Ascending aorta (tissue), 2 donors: ENCODE data around the gene TMEM17. TPM values are rescaled to one million over a fixed set of nuclear protein-coding genes. Genes with fewer than 3 reads are reported as not detected.

Experiments
- DNase-seq, 2 donors: peaks; one replicate each; pipeline ENCODE4 v3.0.0-alpha.2; 2019; ENCODE audit warnings: low spot score in 2 of 2
- H3K27ac ChIP-seq, 2 donors: fragments of 200-600 bp; sonication (generic); one replicate each; pipeline ENCODE4 v1.5.1; 2016 to 2017; ENCODE audit warnings: mild to moderate bottlenecking in 1 of 2
- H3K27me3 ChIP-seq: fragments of 200-600 bp; sonication (generic); one replicate; pipeline ENCODE4 v1.5.1; 2017
- H3K36me3 ChIP-seq, 2 donors: fragments of 200-600 bp; sonication (generic); one replicate each; pipeline ENCODE4 v1.5.1; 2016
- H3K4me1 ChIP-seq, 2 donors: fragments of 200-600 bp; sonication (generic); one replicate each; pipeline ENCODE4 v1.5.1; 2016 to 2017; ENCODE audit warnings: mild to moderate bottlenecking in 1 of 2
- H3K4me3 ChIP-seq, 2 donors: fragments of 200-600 bp; sonication (generic); one replicate each; pipeline ENCODE4 v1.5.1; 2016 to 2017; ENCODE audit warnings: mild to moderate bottlenecking in 1 of 2
- H3K9me3 ChIP-seq, 2 donors: fragments of 200-600 bp; sonication (generic); one replicate each; pipeline ENCODE4 v1.5.1; 2016
- intact Hi-C: fragments of 100-400 bp; cut with DNase I; formaldehyde crosslinking; loops from one replicate; pipeline ENCODE4 v1.15.1; 2023
- total RNA-seq: library from RNA; depleted of rRNA; stranded (reverse); fragments of >200 nt; gene quantifications from one replicate; pipeline ENCODE4 v1.1.0, GENCODE V29; 2016
- TF ChIP-seq, protein P1 (sequence below), 3 experiments: fragments of 200-600 bp in 2 of 3; fragments of 450-650 bp in 1 of 3; sonication (generic) in 2 of 3; IDR thresholded peaks; one replicate each; pipeline ENCODE4 v1.5.1; 2016 to 2019; ENCODE audit warnings: antibody characterized with exemption in 3 of 3, mild to moderate bottlenecking in 1 of 3, moderate library complexity in 1 of 3

The TMEM17 gene
- total RNA-seq: not detected

- DNase-seq: peak; percentile 69 to 94
- H3K9me3 ChIP-seq: no peaks in the 10 kb centered on the region
- TF ChIP-seq, protein P1, sequence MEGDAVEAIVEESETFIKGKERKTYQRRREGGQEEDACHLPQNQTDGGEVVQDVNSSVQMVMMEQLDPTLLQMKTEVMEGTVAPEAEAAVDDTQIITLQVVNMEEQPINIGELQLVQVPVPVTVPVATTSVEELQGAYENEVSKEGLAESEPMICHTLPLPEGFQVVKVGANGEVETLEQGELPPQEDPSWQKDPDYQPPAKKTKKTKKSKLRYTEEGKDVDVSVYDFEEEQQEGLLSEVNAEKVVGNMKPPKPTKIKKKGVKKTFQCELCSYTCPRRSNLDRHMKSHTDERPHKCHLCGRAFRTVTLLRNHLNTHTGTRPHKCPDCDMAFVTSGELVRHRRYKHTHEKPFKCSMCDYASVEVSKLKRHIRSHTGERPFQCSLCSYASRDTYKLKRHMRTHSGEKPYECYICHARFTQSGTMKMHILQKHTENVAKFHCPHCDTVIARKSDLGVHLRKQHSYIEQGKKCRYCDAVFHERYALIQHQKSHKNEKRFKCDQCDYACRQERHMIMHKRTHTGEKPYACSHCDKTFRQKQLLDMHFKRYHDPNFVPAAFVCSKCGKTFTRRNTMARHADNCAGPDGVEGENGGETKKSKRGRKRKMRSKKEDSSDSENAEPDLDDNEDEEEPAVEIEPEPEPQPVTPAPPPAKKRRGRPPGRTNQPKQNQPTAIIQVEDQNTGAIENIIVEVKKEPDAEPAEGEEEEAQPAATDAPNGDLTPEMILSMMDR (IDR thresholded peaks at IDR 0.05): no peak
- H3K36me3 ChIP-seq: no peaks in the 10 kb centered on the region
- intact Hi-C loops: loop anchor here (1.0 to 10.0 kb wide), 8 partner anchors 49 to 1331 kb away; partner anchors contain the start of genes CCT4, EHBP1, MDH1 and WDPCP
- peaks cover 0 to 2% of the 10 kb centered on the region in 2 donors for H3K4me1 ChIP-seq
- H3K27ac ChIP-seq: peak within 1 kb of the TSS; percentile 85 to 88
- no peaks in the 10 kb centered on the region for H3K27me3 ChIP-seq
- peak within 1 kb of the TSS; percentile 67 to 74 for H3K4me3 ChIP-seq
These were observed at the start of gene TMEM17 for GRCh38 chr2:62505750-62506420. TSS of gene TMEM17 (minus strand) at chr2:62506195. CDS start at chr2:62506129, 66 bp downstream.

GRCh38 chr2:62554440-62554839 is 48.4 kb upstream of the TMEM17 start:
- no peaks in the 10 kb centered on the region for H3K9me3 ChIP-seq
- no peaks in the 10 kb centered on the region for H3K27me3 ChIP-seq
- H3K4me3 ChIP-seq: no peak overlapping the region
- H3K4me1 ChIP-seq: no peaks in the 10 kb centered on the region
- DNase-seq: no peak
- no peaks in the 10 kb centered on the region for H3K36me3 ChIP-seq
- TF ChIP-seq, protein P1 (IDR thresholded peaks at IDR 0.05): no peak
- intact Hi-C loops: no loop called here
- no peak overlapping the region for H3K27ac ChIP-seq

DNA sequence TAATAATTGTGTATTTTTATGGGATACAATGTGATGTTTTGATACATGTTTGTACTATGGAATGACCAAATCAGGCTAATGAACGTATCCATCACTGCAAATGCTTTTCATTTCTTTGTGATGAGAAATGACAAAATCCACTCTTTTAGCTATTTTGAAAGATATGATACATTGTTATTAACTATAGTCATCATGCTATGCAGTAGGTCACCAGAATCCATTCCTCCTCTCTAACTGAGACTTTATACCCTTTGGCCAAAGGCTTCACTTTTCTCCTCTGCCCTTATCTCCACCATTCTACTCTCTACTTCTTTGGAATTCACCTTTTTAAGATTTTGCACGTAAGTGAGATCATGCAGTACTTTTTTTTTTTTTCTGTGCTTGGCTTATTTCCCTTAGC is 44.5 kb upstream of the TMEM17 start:
- Histone ChIP-seq H3K4me3 (no peak overlapping the region), H3K4me1 (no peaks in the 10 kb centered on the region), H3K27ac (no peak overlapping the region), H3K9me3 (no peaks in the 10 kb centered on the region), H3K27me3 (no peaks in the 10 kb centered on the region), H3K36me3 (no peaks in the 10 kb centered on the region)
- TF ChIP-seq, protein P1 (IDR thresholded peaks at IDR 0.05): no peak
- intact Hi-C loops: no loop called here
- no peak for DNase-seq

DNA sequence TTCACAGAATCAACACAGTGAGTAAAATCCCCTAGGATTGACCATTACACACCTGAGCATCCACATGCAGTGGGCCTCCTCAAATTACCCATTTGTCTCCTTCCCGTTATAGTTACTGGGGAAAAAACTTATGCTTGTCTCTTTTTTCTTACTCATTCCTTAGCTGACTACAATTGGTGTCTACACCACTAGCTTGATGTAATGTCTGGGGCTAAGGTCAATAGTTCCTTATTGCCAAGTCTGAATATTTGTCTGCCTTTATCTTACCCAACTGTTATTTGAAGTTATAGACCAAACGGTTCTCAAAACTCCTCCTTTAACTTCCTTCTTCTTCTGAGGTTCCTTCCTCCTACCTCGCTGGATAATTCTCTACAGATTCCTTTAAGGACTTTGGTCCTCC is 41.9 kb upstream of the TMEM17 start:
- H3K4me1 ChIP-seq: no peaks in the 10 kb centered on the region
- H3K27ac ChIP-seq: no peak overlapping the region
- no peaks in the 10 kb centered on the region for H3K9me3 ChIP-seq
- no peaks in the 10 kb centered on the region for H3K27me3 ChIP-seq
- no peaks in the 10 kb centered on the region for H3K36me3 ChIP-seq
- intact Hi-C loops: no loop called here
- H3K4me3 ChIP-seq: no peak overlapping the region
- no peak for DNase-seq
- TF ChIP-seq, protein P1 (IDR thresholded peaks at IDR 0.05): no peak

- Histone ChIP-seq H3K4me1 (no peaks in the 10 kb centered on the region), H3K4me3 (no peak overlapping the region), H3K27ac (no peak overlapping the region), H3K9me3 (no peaks in the 10 kb centered on the region), H3K36me3 (no peaks in the 10 kb centered on the region), H3K27me3 (no peaks in the 10 kb centered on the region)
- intact Hi-C loops: no loop called here
- TF ChIP-seq, protein P1 (IDR thresholded peaks at IDR 0.05): no peak
- no peak for DNase-seq
These were observed 39.3 kb upstream of the TMEM17 start for GRCh38 chr2:62545261-62545660.
